ENCODE data around the gene LILRB3.

DNA sequence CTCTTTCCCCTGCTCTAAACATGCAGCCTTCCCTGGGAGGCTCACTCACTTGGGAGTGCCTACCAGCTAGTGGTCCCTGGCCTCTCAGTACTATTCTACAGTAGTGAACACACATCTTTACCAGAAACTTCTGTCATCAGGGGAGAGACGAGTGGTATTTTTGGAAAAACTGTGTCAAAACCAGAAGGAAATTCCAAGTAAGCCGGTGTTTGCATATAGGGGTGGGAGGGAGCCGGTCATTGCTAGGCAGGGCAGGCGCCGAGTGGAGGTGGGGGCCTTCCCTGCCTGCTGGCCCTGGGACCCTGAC is 15.2 kb downstream of the LILRB3 start:
- TF ChIP-seq, protein P1, sequence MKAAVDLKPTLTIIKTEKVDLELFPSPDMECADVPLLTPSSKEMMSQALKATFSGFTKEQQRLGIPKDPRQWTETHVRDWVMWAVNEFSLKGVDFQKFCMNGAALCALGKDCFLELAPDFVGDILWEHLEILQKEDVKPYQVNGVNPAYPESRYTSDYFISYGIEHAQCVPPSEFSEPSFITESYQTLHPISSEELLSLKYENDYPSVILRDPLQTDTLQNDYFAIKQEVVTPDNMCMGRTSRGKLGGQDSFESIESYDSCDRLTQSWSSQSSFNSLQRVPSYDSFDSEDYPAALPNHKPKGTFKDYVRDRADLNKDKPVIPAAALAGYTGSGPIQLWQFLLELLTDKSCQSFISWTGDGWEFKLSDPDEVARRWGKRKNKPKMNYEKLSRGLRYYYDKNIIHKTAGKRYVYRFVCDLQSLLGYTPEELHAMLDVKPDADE (IDR thresholded peaks at IDR 0.05) = no peak
- TF ChIP-seq, protein P2, sequence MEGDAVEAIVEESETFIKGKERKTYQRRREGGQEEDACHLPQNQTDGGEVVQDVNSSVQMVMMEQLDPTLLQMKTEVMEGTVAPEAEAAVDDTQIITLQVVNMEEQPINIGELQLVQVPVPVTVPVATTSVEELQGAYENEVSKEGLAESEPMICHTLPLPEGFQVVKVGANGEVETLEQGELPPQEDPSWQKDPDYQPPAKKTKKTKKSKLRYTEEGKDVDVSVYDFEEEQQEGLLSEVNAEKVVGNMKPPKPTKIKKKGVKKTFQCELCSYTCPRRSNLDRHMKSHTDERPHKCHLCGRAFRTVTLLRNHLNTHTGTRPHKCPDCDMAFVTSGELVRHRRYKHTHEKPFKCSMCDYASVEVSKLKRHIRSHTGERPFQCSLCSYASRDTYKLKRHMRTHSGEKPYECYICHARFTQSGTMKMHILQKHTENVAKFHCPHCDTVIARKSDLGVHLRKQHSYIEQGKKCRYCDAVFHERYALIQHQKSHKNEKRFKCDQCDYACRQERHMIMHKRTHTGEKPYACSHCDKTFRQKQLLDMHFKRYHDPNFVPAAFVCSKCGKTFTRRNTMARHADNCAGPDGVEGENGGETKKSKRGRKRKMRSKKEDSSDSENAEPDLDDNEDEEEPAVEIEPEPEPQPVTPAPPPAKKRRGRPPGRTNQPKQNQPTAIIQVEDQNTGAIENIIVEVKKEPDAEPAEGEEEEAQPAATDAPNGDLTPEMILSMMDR (conservative IDR thresholded peaks at IDR 0.05; ENCODE audit: low read depth in 2 of 2) = no peak
- TF ChIP-seq EZH2 (IDR thresholded peaks at IDR 0.05; ENCODE audit: low read depth, unreplicated experiment) (no peak), JUNB (IDR thresholded peaks at IDR 0.05; ENCODE audit: unreplicated experiment) (no peak), NANOG (IDR thresholded peaks at IDR 0.05; ENCODE audit: borderline replicate concordance) (no peak), POLR2AphosphoS5 (IDR thresholded peaks at IDR 0.05; ENCODE audit: low read depth) (no peak), EZH2phosphoT487 (IDR thresholded peaks at IDR 0.05; ENCODE audit: unreplicated experiment) (no peak), CREB1 (CRISPR knock-in tag; IDR thresholded peaks at IDR 0.05; ENCODE audit: low read depth) (no peak), STAT1 (IDR thresholded peaks at IDR 0.05; ENCODE audit: unreplicated experiment) (no peak), ZNF114 (CRISPR knock-in tag; IDR thresholded peaks at IDR 0.05) (no peak), ZNF331 (CRISPR knock-in tag; IDR thresholded peaks at IDR 0.05; ENCODE audit: low read depth) (no peak)
- TF ChIP-seq, protein P3, sequence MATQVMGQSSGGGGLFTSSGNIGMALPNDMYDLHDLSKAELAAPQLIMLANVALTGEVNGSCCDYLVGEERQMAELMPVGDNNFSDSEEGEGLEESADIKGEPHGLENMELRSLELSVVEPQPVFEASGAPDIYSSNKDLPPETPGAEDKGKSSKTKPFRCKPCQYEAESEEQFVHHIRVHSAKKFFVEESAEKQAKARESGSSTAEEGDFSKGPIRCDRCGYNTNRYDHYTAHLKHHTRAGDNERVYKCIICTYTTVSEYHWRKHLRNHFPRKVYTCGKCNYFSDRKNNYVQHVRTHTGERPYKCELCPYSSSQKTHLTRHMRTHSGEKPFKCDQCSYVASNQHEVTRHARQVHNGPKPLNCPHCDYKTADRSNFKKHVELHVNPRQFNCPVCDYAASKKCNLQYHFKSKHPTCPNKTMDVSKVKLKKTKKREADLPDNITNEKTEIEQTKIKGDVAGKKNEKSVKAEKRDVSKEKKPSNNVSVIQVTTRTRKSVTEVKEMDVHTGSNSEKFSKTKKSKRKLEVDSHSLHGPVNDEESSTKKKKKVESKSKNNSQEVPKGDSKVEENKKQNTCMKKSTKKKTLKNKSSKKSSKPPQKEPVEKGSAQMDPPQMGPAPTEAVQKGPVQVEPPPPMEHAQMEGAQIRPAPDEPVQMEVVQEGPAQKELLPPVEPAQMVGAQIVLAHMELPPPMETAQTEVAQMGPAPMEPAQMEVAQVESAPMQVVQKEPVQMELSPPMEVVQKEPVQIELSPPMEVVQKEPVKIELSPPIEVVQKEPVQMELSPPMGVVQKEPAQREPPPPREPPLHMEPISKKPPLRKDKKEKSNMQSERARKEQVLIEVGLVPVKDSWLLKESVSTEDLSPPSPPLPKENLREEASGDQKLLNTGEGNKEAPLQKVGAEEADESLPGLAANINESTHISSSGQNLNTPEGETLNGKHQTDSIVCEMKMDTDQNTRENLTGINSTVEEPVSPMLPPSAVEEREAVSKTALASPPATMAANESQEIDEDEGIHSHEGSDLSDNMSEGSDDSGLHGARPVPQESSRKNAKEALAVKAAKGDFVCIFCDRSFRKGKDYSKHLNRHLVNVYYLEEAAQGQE (IDR thresholded peaks at IDR 0.05; ENCODE audit: unreplicated experiment) = no peak
- TF ChIP-seq, protein P4, sequence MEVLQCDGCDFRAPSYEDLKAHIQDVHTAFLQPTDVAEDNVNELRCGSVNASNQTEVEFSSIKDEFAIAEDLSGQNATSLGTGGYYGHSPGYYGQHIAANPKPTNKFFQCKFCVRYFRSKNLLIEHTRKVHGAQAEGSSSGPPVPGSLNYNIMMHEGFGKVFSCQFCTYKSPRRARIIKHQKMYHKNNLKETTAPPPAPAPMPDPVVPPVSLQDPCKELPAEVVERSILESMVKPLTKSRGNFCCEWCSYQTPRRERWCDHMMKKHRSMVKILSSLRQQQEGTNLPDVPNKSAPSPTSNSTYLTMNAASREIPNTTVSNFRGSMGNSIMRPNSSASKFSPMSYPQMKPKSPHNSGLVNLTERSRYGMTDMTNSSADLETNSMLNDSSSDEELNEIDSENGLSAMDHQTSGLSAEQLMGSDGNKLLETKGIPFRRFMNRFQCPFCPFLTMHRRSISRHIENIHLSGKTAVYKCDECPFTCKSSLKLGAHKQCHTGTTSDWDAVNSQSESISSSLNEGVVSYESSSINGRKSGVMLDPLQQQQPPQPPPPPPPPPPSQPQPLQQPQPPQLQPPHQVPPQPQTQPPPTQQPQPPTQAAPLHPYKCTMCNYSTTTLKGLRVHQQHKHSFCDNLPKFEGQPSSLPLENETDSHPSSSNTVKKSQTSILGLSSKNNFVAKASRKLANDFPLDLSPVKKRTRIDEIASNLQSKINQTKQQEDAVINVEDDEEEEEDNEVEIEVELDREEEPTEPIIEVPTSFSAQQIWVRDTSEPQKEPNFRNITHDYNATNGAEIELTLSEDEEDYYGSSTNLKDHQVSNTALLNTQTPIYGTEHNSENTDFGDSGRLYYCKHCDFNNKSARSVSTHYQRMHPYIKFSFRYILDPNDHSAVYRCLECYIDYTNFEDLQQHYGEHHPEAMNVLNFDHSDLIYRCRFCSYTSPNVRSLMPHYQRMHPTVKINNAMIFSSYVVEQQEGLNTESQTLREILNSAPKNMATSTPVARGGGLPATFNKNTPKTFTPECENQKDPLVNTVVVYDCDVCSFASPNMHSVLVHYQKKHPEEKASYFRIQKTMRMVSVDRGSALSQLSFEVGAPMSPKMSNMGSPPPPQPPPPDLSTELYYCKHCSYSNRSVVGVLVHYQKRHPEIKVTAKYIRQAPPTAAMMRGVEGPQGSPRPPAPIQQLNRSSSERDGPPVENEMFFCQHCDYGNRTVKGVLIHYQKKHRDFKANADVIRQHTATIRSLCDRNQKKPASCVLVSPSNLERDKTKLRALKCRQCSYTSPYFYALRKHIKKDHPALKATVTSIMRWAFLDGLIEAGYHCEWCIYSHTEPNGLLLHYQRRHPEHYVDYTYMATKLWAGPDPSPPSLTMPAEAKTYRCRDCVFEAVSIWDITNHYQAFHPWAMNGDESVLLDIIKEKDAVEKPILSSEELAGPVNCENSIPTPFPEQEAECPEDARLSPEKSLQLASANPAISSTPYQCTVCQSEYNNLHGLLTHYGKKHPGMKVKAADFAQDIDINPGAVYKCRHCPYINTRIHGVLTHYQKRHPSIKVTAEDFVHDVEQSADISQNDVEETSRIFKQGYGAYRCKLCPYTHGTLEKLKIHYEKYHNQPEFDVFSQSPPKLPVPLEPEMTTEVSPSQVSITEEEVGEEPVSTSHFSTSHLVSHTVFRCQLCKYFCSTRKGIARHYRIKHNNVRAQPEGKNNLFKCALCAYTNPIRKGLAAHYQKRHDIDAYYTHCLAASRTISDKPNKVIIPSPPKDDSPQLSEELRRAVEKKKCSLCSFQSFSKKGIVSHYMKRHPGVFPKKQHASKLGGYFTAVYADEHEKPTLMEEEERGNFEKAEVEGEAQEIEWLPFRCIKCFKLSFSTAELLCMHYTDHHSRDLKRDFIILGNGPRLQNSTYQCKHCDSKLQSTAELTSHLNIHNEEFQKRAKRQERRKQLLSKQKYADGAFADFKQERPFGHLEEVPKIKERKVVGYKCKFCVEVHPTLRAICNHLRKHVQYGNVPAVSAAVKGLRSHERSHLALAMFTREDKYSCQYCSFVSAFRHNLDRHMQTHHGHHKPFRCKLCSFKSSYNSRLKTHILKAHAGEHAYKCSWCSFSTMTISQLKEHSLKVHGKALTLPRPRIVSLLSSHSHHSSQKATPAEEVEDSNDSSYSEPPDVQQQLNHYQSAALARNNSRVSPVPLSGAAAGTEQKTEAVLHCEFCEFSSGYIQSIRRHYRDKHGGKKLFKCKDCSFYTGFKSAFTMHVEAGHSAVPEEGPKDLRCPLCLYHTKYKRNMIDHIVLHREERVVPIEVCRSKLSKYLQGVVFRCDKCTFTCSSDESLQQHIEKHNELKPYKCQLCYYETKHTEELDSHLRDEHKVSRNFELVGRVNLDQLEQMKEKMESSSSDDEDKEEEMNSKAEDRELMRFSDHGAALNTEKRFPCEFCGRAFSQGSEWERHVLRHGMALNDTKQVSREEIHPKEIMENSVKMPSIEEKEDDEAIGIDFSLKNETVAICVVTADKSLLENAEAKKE (CRISPR knock-in tag; IDR thresholded peaks at IDR 0.05) = no peak

Measured in GM23338 (cell line).